ENCODE data around the gene TRHDE.
A peak's percentile ranks its signal among the peaks of the same experiment; 100 is the strongest.
"Not testable (repeated sequence)": the region's sequence is repeated elsewhere in the genome, so short reads cannot be mapped to it uniquely, and the experiment has no call there.

The TRHDE gene

GRCh38 chr12:72448805-72449204 lies 176.6 kb downstream of the TRHDE start:
- no peak for DNase-seq

GRCh38 chr12:72453066-72453465 lies 180.9 kb downstream of the TRHDE start:
- no peak for DNase-seq

- no peak for DNase-seq
These were observed 181.4 kb downstream of the TRHDE start for GRCh38 chr12:72453550-72453949.

GRCh38 chr12:72464471-72464870 lies 192.3 kb downstream of the TRHDE start:
- DNase-seq: no peak

- no peak for DNase-seq
These were observed 193.0 kb downstream of the TRHDE start for GRCh38 chr12:72465155-72465554.

- DNase-seq: no peak
These were observed 193.9 kb downstream of the TRHDE start for GRCh38 chr12:72465940-72466630.

- DNase-seq: no peak
These were observed 195.8 kb downstream of the TRHDE start for GRCh38 chr12:72467985-72468384.

GRCh38 chr12:72468505-72468904 lies 196.3 kb downstream of the TRHDE start:
- DNase-seq: peak in 2 of 14 donors; percentile 16 to 98

- no peak for DNase-seq
These were observed 199.6 kb downstream of the TRHDE start for GRCh38 chr12:72471806-72472205.

- DNase-seq: no peak
These were observed 200.2 kb downstream of the TRHDE start for GRCh38 chr12:72472350-72472749.

- no peak for DNase-seq
These were observed 204.1 kb downstream of the TRHDE start for GRCh38 chr12:72476301-72476700.

- DNase-seq: no peak
These were observed 213.0 kb downstream of the TRHDE start for GRCh38 chr12:72485017-72485701.

- DNase-seq: no peak
These were observed 219.3 kb downstream of the TRHDE start for GRCh38 chr12:72491426-72491825.

GRCh38 chr12:72493407-72493806 lies 221.2 kb downstream of the TRHDE start:
- no peak for DNase-seq

- no peak for DNase-seq
These were observed 226.2 kb downstream of the TRHDE start for GRCh38 chr12:72498354-72498753.

- DNase-seq: no peak
These were observed 227.1 kb downstream of the TRHDE start for GRCh38 chr12:72499244-72499643.

- DNase-seq: no peak
These were observed 230.4 kb downstream of the TRHDE start for GRCh38 chr12:72502546-72502945.

GRCh38 chr12:72505227-72505626 lies 233.1 kb downstream of the TRHDE start:
- no peak for DNase-seq

- no peak for DNase-seq
These were observed 237.7 kb downstream of the TRHDE start for GRCh38 chr12:72509891-72510290.

GRCh38 chr12:72510772-72511171 lies 238.6 kb downstream of the TRHDE start:
- no peak for DNase-seq

- no peak for DNase-seq
These were observed 239.3 kb downstream of the TRHDE start for GRCh38 chr12:72511498-72511897.

- DNase-seq: no peak
These were observed 239.7 kb downstream of the TRHDE start for GRCh38 chr12:72511906-72512305.

GRCh38 chr12:72520044-72520678 lies 248.0 kb downstream of the TRHDE start:
- DNase-seq: not testable (repeated sequence)

- DNase-seq: no peak
These were observed 249.2 kb downstream of the TRHDE start for GRCh38 chr12:72521326-72521725.
